D721Med (cell line): Measurements from ENCODE around the gene TTC12.

Experiments
- DNase-seq: peaks from one replicate; pipeline ENCODE4 v3.0.0; 2011; ENCODE audit warnings: low spot score; ENCODE audit not compliant: insufficient read length
- FAIRE-seq: peaks from 2 replicates; lab custom pipeline; 2011; peaks lifted over from hg19 to GRCh38; lab: Jason Lieb, UNC
- TF ChIP-seq, protein P1 (sequence below): IDR thresholded peaks from 2 replicates; pipeline ENCODE4 v1.5.1; 2012; ENCODE audit warnings: mild to moderate bottlenecking, control low read depth; ENCODE audit not compliant: insufficient read depth; ENCODE audit errors: missing control alignments

Gene TTC12

DNA sequence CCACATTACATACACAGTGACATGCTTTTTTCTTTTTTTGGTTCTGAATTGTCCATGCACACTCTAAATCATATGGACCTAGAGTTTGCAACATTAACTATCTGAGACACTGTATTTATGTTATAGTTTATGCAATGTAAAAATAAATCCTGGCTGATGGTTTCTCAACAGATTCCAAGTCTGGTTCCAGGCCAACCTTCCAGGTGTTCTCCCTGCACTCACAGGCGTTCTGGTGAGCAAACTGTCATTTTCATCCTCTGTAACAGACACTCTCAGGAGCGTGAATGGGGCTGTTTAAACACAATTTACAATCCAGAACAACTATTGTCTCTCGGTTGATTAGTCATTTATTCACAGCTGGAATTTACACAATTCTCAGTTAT lies 36.7 kb downstream of the TTC12 start:
- DNase-seq: no peak
- no peak for FAIRE-seq
- TF ChIP-seq, protein P1, sequence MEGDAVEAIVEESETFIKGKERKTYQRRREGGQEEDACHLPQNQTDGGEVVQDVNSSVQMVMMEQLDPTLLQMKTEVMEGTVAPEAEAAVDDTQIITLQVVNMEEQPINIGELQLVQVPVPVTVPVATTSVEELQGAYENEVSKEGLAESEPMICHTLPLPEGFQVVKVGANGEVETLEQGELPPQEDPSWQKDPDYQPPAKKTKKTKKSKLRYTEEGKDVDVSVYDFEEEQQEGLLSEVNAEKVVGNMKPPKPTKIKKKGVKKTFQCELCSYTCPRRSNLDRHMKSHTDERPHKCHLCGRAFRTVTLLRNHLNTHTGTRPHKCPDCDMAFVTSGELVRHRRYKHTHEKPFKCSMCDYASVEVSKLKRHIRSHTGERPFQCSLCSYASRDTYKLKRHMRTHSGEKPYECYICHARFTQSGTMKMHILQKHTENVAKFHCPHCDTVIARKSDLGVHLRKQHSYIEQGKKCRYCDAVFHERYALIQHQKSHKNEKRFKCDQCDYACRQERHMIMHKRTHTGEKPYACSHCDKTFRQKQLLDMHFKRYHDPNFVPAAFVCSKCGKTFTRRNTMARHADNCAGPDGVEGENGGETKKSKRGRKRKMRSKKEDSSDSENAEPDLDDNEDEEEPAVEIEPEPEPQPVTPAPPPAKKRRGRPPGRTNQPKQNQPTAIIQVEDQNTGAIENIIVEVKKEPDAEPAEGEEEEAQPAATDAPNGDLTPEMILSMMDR: no peak

DNA sequence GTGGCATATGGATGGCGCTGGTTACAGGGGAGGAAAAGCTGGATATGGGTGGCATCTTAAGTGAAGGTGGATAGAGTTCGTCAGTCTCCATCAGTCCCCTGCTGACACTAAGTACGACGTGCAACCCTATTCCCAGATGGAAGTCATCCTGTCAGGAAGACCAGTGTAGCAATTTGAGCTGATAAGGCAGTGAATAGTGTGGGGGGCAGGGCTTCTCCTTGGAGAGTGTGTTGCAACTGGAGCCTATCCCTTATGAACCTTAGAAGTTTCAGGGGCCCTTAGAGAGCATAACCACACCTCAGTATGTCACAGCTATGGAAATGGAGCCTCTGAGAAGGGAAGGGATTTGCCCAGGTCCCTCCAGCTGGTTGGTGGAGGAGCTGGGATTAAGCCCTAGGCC lies 37.1 kb downstream of the TTC12 start:
- DNase-seq: no peak
- TF ChIP-seq, protein P1: no peak
- no peak for FAIRE-seq

DNA sequence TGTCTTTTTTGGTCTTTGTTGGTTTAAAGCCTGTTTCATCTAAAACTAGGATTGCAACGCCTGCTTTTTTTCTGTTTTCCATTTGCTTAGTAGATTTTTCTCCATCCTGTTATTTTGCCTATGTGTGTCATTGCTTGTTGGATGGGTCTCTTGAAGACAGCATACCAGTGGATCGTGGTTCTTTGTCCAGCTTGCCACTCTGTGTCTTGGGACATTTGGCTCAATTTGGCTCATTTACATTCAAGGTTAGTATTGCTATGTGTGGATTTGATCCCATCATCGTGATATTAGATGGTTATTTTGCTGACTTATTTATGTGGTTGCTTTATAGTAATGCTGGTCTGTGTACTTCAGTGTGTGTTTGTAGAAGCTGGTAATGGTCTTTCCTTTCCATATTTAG lies 41.8 kb downstream of the TTC12 start:
- FAIRE-seq: no peak
- DNase-seq: no peak
- TF ChIP-seq, protein P1: no peak

DNA sequence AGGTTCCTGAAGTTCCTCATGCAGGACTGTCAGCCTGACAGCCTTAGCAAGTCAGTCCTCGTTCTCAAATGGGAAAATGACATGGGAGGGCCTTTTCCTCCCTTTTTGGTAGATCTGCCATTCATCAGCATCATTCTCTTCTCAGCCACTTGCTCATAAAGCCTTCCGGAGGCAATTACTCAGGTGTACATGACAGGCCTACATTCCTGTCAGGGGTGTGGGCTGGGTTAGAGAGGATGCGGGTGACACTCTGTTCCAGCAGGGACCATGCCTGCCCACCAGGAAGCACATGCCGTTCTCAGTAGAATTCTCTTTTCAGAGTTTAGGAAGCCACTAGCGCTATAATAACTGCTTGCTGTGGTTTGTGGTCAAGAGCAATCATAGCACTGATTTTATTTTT lies 49.0 kb downstream of the TTC12 start:
- no peak for FAIRE-seq
- DNase-seq: no peak
- TF ChIP-seq, protein P1: no peak

DNA sequence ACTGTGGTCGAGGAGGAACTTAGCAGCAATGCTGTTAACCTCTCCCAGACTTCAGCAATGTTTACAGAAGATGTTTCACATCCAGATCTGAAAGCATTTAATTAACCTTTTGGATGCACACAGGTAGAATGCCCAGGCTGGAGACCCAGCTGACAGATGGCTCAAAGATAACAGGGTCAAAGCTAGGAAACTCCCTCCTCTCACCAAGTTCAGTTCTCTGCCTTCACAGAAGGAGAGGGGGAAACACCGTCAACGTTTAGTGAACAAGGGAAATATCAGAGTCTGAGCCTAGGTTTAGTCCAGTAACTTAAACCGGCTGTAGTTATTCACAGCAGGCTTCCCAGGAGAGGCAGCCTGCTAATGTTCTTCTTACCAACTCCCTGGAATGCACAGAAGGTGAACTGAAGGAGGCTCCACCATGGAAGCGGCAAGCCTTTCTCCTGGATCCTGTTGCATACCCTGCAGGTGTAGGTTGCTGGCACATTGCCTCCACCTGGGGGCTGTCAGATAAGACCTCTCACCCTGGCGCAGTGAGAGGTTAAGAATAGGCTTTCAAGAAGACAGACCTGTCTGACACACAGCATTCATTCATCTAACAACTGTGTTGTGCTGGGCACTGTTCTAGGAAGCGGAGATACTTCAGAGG lies 49.7 kb downstream of the TTC12 start:
- TF ChIP-seq, protein P1: no peak
- DNase-seq (no peak), FAIRE-seq (no peak)

DNA sequence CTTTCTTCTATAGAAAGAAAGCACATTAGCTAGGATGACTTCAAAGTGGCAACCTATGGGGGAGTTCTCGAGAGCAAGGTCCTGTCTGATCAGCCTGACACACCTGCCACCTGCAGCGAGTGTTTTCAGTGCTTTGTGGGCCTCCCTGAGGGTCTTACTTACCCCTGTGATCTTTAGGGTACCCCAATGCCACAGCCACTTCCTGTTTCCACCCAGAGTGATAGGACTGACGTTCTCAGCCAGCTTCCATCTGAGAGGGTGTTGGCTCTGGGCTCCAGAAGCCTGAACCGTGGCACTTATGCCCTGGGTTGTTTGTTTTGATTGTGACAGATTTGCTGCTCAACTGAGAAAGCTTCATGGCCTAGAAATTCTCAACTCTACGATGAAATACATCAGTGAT lies 51.5 kb downstream of the TTC12 start:
- TF ChIP-seq, protein P1: no peak
- no peak for FAIRE-seq
- DNase-seq: no peak

DNA sequence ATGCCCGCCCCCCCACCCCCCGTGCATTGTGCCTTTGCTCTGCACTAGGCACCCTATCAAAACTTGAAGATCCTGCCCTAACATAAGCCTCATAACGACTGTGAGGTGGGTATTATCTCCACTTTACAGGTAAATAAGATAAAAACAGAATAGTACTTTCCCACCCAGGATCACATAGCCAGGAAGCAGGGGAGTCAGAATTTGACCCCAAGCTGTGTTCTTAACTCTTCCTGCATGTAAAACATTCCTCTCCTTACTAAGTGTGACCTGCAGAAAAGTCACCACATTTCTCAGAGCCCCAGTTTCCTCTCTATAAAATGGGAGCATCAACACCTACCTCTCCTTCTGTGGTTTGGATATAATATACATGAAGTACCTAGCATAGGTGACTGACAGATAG lies 55.0 kb downstream of the TTC12 start:
- DNase-seq (no peak), FAIRE-seq (no peak)
- TF ChIP-seq, protein P1: no peak
